Raji (cell line): ENCODE measurements around the gene CCNJ.

ENCODE experiments used
- POLR2A ChIP-seq: IDR thresholded peaks from 2 replicates; pipeline ENCODE4 v1.6.1; 2011; ENCODE audit warnings: low read depth, low read length, control low read depth; ENCODE audit not compliant: insufficient read depth

The CCNJ gene, protein sequence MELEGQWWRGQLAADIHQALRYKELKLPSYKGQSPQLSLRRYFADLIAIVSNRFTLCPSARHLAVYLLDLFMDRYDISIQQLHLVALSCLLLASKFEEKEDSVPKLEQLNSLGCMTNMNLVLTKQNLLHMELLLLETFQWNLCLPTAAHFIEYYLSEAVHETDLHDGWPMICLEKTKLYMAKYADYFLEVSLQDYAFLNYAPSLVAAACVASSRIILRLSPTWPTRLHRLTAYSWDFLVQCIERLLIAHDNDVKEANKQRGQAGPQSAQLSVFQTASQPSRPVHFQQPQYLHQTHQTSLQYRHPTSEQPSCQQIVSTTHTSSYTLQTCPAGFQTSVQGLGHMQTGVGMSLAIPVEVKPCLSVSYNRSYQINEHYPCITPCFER

DNA sequence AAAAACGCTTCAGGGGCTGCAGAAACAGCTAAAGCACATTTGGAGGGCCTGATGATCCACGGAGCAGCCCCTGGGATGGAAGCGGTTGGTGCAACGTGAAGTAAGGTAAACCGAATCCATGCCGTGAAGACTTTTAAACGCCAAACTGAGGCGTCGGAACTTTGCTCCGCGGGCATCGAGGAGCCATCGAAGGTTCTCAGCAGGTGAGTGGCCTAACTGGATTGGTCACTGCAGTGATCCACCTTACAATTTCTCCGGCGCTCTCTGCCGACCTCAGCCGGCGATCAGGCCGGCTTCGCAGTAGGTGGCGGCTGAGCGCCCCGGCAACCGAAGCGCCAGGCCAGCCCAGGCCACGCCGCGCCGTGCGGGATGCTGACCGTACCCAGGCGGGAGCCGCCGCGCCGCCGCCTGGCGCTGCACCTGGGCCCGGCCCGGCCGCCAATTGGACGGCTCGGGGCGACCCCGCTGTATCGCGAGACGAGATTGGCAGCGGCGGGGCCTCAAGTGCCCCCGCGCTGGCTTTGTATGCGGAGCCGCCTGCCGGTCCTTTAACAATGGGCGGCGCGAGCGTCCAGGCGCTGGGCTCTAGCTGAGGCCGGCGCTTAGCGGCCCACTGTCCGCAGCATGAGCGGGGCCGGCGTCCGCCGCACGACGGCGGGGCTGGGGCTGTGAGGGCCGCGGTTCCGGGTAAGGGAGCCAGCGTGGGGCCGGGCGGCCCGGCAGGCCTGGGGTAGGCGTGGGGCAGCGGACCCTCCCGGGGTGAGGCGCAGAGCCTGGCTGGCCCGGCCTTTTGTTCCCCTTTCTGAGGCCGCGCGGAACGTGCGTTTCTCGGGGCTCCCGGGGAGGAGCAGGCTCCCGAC is at the start of gene CCNJ:
CCNJ (plus strand) TSS at position 551 of the 860 bp plus-strand sequence. CDS start 811 bp downstream, outside the sequence.
- peak; percentile 71 for TF ChIP-seq POLR2A

DNA sequence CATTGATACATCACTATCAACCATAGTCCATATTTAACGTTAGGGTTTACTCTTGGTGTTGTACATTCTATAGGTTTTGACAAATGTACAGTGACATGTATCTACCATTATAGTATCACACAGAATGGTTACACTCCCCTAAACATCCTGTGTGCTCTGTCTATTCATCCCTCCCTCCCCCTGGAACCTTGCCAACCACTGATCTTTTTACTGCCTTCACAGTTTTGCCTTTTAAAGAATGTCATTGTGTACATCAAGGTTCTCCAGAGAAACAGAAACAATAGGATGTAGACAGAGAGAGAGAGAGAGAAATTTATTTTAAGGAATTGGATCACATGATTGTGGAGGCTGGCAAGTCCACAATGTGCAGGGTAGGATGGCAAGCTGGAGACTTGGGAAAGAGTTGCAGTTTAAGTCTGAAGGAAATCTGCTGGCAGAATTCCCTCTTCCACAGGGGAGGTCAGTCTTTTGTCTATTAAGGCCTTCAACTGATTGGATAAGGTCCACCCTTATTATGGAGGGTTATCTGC is 45.1 kb upstream of the CCNJ start:
- no peak for TF ChIP-seq POLR2A

DNA sequence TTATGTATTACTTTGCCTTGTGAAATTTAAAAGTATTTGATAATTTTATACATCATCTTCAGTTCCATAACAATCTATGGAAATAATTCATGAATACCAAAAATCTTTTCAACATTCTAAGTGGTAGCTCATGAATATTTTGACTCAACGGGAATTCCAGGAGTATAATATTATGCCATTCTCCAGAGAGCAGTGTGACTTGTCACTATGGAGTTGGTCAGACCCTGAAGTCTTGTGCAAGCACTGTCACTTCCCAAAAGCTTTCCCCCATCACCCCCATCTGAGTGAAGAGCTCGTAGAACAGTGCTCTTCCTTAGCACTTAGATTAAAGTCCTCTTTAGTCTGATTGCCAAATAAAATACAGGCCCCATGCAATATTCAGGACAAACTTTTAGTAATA is 29.4 kb upstream of the CCNJ start:
- TF ChIP-seq POLR2A: no peak

DNA sequence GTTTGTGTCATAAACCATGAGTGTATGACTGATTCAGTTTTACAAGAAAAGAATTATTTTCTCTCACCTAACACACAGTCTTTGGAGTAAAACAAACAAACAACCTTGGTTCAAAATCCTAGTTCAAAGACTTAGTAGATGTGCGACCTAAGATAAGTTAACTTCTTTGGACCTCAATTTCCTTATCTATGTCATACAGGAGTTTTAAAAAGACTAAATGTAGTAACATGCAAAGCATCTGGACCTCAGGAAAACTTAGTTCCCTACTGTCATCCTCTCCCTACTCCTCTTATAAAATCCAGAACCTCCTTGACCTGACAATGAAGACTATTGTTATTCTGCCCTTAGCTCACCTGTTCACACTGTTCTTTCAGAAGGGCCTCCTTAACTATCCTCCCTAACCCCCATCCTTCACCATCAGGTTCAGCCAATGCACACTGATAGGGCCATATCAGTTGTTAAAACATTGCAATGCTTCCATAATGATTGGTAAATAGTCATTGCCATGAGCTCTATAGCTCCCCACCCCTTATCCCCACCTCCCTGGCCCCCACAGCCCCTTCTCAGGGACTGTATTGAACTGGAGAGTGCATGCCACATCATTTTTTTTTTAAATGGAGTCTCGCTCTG is 28.8 kb upstream of the CCNJ start:
- no peak for TF ChIP-seq POLR2A

DNA sequence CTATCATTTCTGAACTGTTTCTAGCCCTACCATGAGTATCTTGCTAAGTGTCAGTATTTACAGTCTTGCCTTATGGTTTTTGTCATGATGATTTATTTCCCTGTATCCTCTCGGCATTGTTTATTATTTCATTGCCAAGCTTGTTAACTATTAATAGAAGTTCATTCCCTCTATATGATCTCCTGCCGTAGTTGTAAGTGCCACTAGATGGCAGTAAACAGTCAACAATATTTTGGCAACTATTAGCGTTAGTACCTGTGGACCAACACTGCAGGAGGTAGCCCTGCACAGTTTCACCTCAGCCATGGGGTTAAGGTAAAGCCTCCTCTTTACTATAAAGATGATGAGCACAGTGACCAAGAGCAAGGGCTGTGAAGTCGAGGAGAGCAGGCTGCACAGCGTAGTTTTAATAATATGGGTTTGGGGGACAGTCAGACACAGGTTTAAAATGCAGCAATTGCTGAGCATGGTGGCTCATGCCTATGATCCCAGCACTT is 26.1 kb upstream of the CCNJ start:
- no peak for TF ChIP-seq POLR2A

DNA sequence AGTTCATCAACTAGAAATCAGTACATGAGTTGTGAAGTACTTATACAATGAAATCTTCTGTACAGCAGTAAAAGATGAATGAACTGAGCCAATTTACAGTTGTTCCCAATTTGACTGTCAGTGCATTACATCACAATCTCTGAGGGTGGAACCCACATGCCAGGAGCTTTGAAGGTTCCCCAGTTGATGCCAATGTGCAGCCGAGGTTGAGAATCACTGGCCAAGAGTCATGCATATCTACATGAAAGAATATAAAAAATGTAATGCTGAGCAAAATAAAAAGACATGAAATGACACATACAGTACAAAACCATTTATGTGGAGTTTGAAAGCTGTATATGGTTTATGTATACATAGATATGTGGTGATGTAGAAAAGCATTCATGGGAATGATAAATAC is 22.1 kb upstream of the CCNJ start:
- no peak for TF ChIP-seq POLR2A

DNA sequence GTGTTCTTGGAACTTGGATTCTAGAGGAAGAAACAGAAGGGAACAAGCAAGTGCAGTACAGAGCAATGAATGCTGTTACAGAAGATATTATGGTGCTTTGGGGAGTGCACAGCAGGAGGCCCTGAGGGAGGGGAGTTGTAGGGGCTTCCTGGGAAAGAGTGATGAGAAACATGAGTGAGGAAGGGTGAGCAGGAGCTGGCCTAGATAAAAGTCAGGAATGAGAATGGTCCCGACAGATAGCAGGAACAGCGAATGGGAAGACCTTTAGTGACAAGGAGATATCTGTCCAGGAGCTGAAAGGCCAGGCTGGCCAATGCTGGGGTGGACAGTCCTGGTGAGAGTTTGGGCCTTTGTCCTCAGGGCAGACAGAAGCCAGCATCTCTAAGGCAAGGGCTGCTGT is 20.6 kb upstream of the CCNJ start:
- TF ChIP-seq POLR2A: no peak

DNA sequence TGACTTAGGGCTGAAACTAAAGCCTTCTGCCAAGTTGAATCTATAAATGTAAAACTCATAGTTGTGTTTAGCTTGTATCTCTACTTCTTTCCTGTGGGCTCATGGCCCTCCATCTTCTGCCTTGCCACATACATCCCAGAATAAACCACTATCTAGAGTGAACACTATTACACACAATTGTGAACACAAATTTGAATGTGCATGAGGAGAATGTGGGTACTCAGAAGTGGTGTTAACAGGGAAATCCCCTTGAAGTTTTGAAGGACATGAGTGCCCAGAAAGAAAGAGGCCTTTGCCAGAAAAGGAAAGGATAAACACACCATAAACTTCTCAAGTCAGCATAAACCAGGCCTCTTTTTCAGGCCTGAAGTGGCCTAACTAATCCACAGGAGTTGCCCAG is 20.2 kb upstream of the CCNJ start:
- TF ChIP-seq POLR2A: no peak

DNA sequence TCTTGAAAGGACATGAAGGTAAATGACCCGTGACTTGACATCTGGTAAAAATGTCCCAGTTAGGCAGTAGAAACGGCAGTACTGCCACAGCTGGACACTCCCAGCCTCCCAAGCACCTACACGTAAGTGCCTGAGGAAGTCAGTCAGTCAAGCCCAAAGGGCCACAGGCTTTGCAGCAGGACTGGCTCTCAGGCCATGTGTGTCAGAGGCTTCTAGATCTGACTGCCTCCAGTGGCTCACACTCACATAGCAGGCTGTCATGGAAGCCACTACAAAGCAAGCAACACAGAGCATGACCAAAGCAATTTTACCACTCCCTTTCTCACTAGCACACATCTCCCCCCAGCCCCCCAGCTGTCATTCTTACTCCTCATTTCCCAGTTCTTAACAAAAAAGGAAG is 17.8 kb upstream of the CCNJ start:
- no peak for TF ChIP-seq POLR2A

DNA sequence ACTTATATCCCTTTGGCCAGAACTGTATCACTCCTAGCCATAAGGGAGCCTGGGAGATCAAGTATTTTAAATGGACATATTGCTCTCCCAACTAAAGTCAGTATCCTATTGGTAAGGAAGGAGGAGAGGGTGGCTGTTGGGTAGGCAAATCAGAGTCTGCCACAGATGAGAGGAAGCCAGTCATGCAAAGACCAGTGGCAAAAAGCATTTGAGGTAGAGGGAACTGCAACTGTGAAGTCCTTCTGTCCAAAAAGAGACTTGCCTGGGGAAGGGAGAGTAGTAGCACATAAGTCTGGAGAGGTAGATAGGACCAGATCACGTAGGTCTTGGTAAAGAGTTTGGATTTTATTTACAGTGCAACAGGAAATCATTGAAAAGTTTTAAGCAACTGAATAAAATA is 8.8 kb upstream of the CCNJ start:
- no peak for TF ChIP-seq POLR2A

DNA sequence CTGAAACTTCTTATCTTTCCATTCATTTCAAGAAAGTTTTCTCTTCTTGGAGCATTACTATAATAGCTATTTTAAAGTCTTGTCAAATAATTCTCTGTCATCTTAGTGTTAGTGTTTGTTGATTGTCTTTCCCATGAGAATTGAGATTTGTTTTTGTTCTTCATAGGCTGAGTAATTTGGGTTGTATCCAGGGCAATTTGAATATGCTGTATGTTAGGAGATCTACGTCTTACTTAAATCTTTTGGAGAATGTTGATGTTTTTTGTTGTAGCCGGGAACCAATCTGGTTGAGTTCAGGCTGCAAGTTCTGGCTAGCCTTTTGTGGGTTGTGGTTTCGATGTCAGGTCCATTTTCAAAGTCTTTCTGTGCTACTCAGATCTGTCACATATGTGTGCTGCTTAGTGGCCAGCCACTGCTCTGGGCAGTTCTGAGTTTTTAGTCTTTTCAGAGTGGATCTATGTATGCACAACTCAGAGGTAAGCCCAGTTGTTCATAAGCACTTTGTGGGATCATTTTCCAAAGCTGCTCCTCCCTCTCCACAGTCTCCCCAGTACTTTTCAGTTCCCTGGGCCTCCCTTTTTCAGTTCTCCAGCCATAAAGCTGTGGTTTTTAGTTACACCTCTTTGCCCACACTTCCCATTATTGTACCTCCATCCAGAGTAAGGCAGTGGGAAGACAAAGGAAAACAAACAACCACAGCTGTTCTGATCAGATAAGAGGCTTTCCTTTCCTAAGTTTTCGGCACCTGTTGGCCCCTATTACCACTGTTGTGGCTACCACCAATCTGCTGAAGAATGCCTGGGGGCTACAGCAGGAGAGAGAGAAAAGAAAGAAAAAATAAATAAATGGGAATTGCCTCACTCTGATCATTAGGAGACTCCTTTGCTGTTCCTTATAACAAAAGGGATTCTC is 4.7 kb upstream of the CCNJ start:
- no peak for TF ChIP-seq POLR2A

DNA sequence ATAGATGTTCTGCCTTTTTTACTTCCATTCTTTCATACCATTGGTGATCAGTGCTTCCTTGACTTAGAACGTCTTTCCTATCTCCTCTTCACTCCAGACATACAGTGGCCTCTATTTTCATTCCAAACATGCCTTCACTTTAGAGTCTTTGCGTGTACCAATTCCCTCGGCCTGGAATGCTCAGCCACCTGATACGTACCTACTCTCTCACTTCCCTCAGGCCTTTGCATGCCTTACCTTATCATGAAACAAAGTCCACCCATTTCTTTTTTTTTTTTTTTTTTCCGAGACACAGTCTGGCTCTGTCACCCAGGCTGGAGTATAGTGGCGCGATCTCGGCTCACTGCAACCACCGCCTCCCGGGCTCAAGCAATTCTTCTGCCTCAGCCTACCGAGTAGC is 2.2 kb upstream of the CCNJ start:
- TF ChIP-seq POLR2A: no peak

DNA sequence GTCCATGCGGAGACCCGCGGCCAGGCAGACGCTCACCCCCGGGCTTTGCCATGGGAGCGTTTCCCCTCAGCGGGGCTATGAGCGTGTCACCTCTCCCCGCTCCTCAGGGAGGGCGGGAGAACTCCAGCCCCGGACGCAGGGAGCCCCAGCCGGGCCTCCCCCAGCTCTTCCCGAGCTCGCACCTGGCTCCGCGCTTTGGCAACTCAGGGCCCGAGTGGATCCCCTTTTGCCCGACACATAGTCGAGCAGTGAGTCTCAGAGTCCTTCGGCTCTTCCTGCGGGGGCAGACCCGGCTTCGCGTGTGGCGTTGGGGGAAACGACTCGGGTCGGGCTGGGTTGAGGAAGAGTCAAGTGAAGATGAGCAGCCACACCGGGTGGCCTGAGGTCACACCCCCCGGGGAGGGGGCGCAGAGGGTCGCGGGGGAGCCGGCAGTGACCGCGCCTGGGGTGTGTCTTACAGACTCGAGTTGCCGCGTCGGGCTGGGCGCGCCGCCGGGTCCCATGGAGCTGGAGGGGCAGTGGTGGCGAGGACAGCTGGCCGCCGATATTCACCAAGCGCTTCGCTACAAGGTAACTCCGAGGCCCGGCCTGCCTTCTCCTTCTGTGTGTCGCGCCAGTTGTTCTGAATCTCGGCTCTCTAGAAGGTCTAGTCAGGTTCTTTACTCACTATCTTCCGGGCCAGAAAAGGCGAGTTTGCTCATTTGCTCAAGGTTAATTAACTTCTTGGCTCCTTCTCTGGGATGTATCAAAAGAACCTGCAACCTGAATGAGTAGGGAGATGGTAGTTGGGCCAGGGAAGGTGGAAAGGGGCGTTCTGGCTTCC is 721 bp downstream of the CCNJ start:
- TF ChIP-seq POLR2A: no peak
